Liver (tissue), 9 donors: ENCODE measurements around the gene CNRIP1. TPM values are rescaled to one million over a fixed set of nuclear protein-coding genes. Genes with fewer than 3 reads are reported as not detected.

ENCODE experiments used
- DNase-seq: peaks from one replicate; pipeline ENCODE4 v3.0.0-alpha.2; 2017; ENCODE audit warnings: low spot score
- H3K27ac ChIP-seq, 2 donors: one replicate each; pipeline ENCODE4 v1.7.0; 2013; ENCODE audit warnings: inconsistent platforms in 2 of 2, low read length in 2 of 2, control low read depth in 1 of 2, low read depth in 1 of 2, mild to moderate bottlenecking in 1 of 2
- H3K27me3 ChIP-seq, 4 donors: one replicate each; pipeline versions ENCODE4 v1.6.1 to v1.7.0; 2013; ENCODE audit warnings: low read length in 3 of 4, inconsistent platforms in 1 of 4, mild to moderate bottlenecking in 1 of 4, moderate library complexity in 1 of 4; ENCODE audit not compliant: control insufficient read depth in 4 of 4, insufficient read depth in 4 of 4
- H3K36me3 ChIP-seq, 4 donors: one replicate each; pipeline versions ENCODE4 v1.6.1 to v1.7.0; 2013; ENCODE audit warnings: low read length in 3 of 4, mild to moderate bottlenecking in 3 of 4, low read depth in 1 of 4, moderate library complexity in 1 of 4; ENCODE audit not compliant: control insufficient read depth in 4 of 4, insufficient read depth in 3 of 4
- H3K4me1 ChIP-seq, 4 donors: one replicate each; pipeline versions ENCODE4 v1.6.1 to v1.7.0; 2013; ENCODE audit warnings: low read length in 3 of 4, mild to moderate bottlenecking in 3 of 4, moderate library complexity in 1 of 4; ENCODE audit not compliant: control insufficient read depth in 4 of 4, insufficient read depth in 4 of 4
- H3K4me3 ChIP-seq, 3 donors: one replicate each; pipeline versions ENCODE4 v1.6.1 to v1.7.0; 2013; ENCODE audit warnings: low read length in 3 of 3, control low read depth in 1 of 3, low read depth in 1 of 3, mild to moderate bottlenecking in 1 of 3
- H3K9ac ChIP-seq, 2 donors: one replicate each; pipeline ENCODE4 v1.7.0; 2013; ENCODE audit warnings: low read length in 2 of 2, mild to moderate bottlenecking in 2 of 2, moderate library complexity in 2 of 2, control low read depth in 1 of 2, low read depth in 1 of 2
- H3K9me3 ChIP-seq, 4 donors: one replicate each; pipeline versions ENCODE4 v1.6.1 to v1.7.0; 2013; ENCODE audit warnings: low read length in 3 of 4; ENCODE audit not compliant: control insufficient read depth in 4 of 4
- CTCF ChIP-seq: fragments of 150-350 bp; IDR thresholded peaks from 2 replicates; pipeline ENCODE4 v1.5.1; 2017; ENCODE audit warnings: improper control_type of control experiment, low read depth, low read length; ENCODE audit not compliant: missing input control
- HNF4G ChIP-seq: IDR thresholded peaks from 2 replicates; pipeline ENCODE4 v1.6.1; 2016; ENCODE audit warnings: antibody characterized with exemption
- JUND ChIP-seq, 2 donors: IDR thresholded peaks; 2 replicates each; pipeline ENCODE4 v1.6.1; 2016; ENCODE audit warnings: antibody characterized with exemption in 2 of 2
- MAX ChIP-seq: IDR thresholded peaks from 2 replicates; pipeline ENCODE4 v1.6.1; 2016; ENCODE audit warnings: antibody characterized with exemption
- NR2F2 ChIP-seq: IDR thresholded peaks from 2 replicates; pipeline ENCODE4 v1.6.1; 2016; ENCODE audit warnings: antibody characterized with exemption
- RAD21 ChIP-seq, 2 donors: IDR thresholded peaks; 2 replicates each; pipeline ENCODE4 v1.6.1; 2016; ENCODE audit warnings: antibody characterized with exemption in 2 of 2, mild to moderate bottlenecking in 2 of 2
- REST ChIP-seq: IDR thresholded peaks from 2 replicates; pipeline ENCODE4 v1.6.1; 2016; ENCODE audit warnings: antibody characterized with exemption, mild to moderate bottlenecking
- RXRA ChIP-seq, 2 donors: IDR thresholded peaks; 2 replicates each; pipeline ENCODE4 v1.6.1; 2017 to 2018; ENCODE audit warnings: antibody characterized with exemption in 2 of 2, mild to moderate bottlenecking in 1 of 2
- SP1 ChIP-seq: IDR thresholded peaks from 2 replicates; pipeline ENCODE4 v1.6.1; 2018; ENCODE audit warnings: antibody characterized with exemption, mild to moderate bottlenecking
- ZBTB33 ChIP-seq: IDR thresholded peaks from 2 replicates; pipeline ENCODE4 v1.6.1; 2016; ENCODE audit warnings: antibody characterized with exemption
- WGBS: extraction: QIAGEN DNeasy Blood & Tissue Kit; methylation state at CpG from one replicate; pipeline ENCODE4 v1.1.7; 2013; 5-methylcytosine and 5-hydroxymethylcytosine counted together
- polyA plus RNA-seq, 2 donors: library from polyadenylated mRNA; stranded (reverse) in 1 of 2; unstranded in 1 of 2; fragments of 200-250 nt in 1 of 2; fragments of >200 nt in 1 of 2; fragmentation: Nextera tagmentation in 1 of 2; extraction: Ambion mirVana in 1 of 2; gene quantifications; one replicate each; pipeline versions ENCODE4 v1.2.1 to v1.2.3, GENCODE V29; 2013 to 2015
- total RNA-seq, 2 donors: library from RNA; depleted of rRNA; stranded (reverse); fragments of >200 nt; gene quantifications; one replicate each; pipeline ENCODE4 v1.2.3, GENCODE V29; 2014
- donor health status: healthy.
- donor health status: healthy.
- donor health status: healthy.
- donor health status: healthy.
- donor health status: healthy.

CNRIP1 gene
- total and polyA plus RNA-seq, 4 donors, result 2.8 to 26.4 (median 3.1) TPM

GRCh38 chr2:68284896-68285295, 34.9 kb downstream of the CNRIP1 start (continued):
- no peak for TF ChIP-seq SP1
- TF ChIP-seq MAX, result no peak
- no peak for TF ChIP-seq ZBTB33

- Histone ChIP-seq H3K9me3 (no peaks in the 10 kb centered on the region), H3K9ac (no peak overlapping the region), H3K4me3 (no peak overlapping the region), H3K27ac (no peak overlapping the region), H3K36me3 (no peaks in the 10 kb centered on the region), H3K27me3 (no peaks in the 10 kb centered on the region), H3K4me1 (peaks cover 2 to 13% (median 10%) of the 10 kb centered on the region in 4 donors)
- DNase-seq, result no peak
- no peak for TF ChIP-seq JUND (IDR thresholded peaks at IDR 0.05)
- TF ChIP-seq NR2F2, result no peak
- TF ChIP-seq MAX, result no peak
- TF ChIP-seq HNF4G, result no peak
- no peak for TF ChIP-seq RXRA (IDR thresholded peaks at IDR 0.05)
- 100% methylated on average over 1 of the region's 1 CpG for WGBS
Observed at GRCh38 chr2:68283419-68283812, 36.3 kb downstream of the CNRIP1 start.

GRCh38 chr2:68282811-68283418, 36.8 kb downstream of the CNRIP1 start:
- DNase-seq, result no peak
- Histone ChIP-seq H3K27ac (no peak overlapping the region), H3K9me3 (no peaks in the 10 kb centered on the region), H3K4me1 (peaks cover 2 to 13% (median 10%) of the 10 kb centered on the region in 4 donors), H3K9ac (no peak overlapping the region), H3K36me3 (no peaks in the 10 kb centered on the region), H3K4me3 (no peak overlapping the region), H3K27me3 (no peaks in the 10 kb centered on the region)
- TF ChIP-seq REST (no peak), CTCF (peak; percentile 76), RAD21 (IDR thresholded peaks at IDR 0.05) (peak; percentile 90 to 92)
- WGBS, result 40% methylated on average over 5 of the region's 5 CpGs
